Bronchial epithelial cell (primary cell): ENCODE results near the gene NUP62. TPM values are rescaled to one million over a fixed set of nuclear protein-coding genes. Genes with fewer than 3 reads are reported as not detected.
"Not testable (repeated sequence)": the region's sequence is repeated elsewhere in the genome, so short reads cannot be mapped to it uniquely, and the experiment has no call there.

Experiments used
- DNase-seq: peaks from one replicate; pipeline ENCODE4 v3.0.0-alpha.2; 2010; ENCODE audit warnings: low read depth
- FAIRE-seq: peaks from 2 replicates; lab custom pipeline; 2011; peaks lifted over from hg19 to GRCh38; lab: Jason Lieb, UNC
- H3K27me3 ChIP-seq: 2 replicates; pipeline ENCODE4 v1.5.1; 2011; ENCODE audit warnings: low read length; ENCODE audit not compliant: control insufficient read depth, insufficient read depth
- H3K36me3 ChIP-seq: 2 replicates; pipeline ENCODE4 v1.5.1; 2011; ENCODE audit warnings: low read length; ENCODE audit not compliant: control insufficient read depth, insufficient read depth
- H3K4me3 ChIP-seq: 2 replicates; pipeline ENCODE4 v1.5.1; 2011; ENCODE audit warnings: mild to moderate bottlenecking, low read depth, low read length, control low read depth
- CTCF ChIP-seq: IDR thresholded peaks from 2 replicates; pipeline ENCODE4 v1.5.1; 2011; ENCODE audit warnings: mild to moderate bottlenecking, moderate library complexity, low read length, control low read depth, inconsistent platforms; ENCODE audit not compliant: insufficient read depth, severe bottlenecking
- total RNA-seq: library from RNA; depleted of rRNA; stranded (reverse); fragments of >200 nt; gene quantifications from 2 replicates; pipeline ENCODE4 v1.2.1, GENCODE V29; 2014

Gene NUP62
- total RNA-seq, 1 donor from 2014 or later = 12.1 TPM

GRCh38 chr19:49973987-49974386 lies 44.7 kb upstream of the NUP62 start:
- no peak for TF ChIP-seq CTCF
- FAIRE-seq (no peak), DNase-seq (no peak)

GRCh38 chr19:49972841-49973240 lies 43.5 kb upstream of the NUP62 start:
- Histone ChIP-seq H3K27me3 (no peaks in the 10 kb centered on the region), H3K36me3 (no peaks in the 10 kb centered on the region), H3K4me3 (no peak overlapping the region)
- no peak for DNase-seq
- no peak for FAIRE-seq
- TF ChIP-seq CTCF = no peak

More at GRCh38 chr19:49973987-49974386, 44.7 kb upstream of the NUP62 start:
- H3K36me3 ChIP-seq = peaks cover 1% of the 10 kb centered on the region
- H3K27me3 ChIP-seq = no peaks in the 10 kb centered on the region
- H3K4me3 ChIP-seq = no peak overlapping the region

DNA sequence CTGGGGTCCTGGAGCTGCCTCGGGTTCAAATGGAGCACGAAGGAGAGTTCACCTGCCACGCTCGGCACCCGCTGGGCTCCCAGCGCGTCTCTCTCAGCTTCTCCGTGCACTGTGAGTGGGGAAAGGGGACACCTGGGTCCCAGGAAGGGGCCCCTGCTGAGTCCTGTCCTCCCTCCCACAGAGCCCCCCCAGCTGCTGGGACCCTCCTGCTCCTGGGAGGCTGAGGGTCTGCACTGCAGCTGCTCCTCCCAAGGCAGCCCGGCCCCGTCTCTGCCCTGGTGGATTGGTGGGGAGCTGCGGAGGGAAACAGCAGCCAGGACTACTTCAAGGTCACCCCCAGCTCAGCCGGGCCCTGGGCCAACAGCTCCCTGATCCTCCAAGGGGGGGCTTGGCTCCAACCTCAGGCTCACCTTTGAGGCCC lies 42.7 kb upstream of the NUP62 start:
- Histone ChIP-seq H3K27me3 (no peaks in the 10 kb centered on the region), H3K4me3 (no peak overlapping the region), H3K36me3 (no peaks in the 10 kb centered on the region)
- no peak for TF ChIP-seq CTCF
- FAIRE-seq (no peak), DNase-seq (no peak)

DNA sequence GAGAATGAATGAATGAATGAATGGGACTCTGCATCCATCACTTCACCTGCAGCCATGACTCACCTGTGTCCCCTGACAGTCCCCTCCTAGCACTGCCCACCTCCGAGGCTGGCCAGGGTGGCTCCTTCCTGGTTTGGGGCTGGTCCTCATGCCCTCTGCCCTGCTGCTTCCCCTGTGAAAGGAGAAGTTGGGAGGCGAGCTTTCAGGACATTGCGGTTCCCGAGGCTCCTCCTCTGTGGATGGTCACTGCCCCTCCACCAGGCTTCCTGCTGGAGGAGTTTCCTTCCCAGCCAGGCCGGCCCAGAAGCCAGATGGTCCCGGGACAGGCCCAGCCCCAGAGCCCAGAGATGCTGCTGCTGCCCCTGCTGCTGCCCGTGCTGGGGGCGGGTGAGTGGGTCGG lies 40.1 kb upstream of the NUP62 start:
- H3K36me3 ChIP-seq, FAIRE-seq: not testable (repeated sequence)

DNA sequence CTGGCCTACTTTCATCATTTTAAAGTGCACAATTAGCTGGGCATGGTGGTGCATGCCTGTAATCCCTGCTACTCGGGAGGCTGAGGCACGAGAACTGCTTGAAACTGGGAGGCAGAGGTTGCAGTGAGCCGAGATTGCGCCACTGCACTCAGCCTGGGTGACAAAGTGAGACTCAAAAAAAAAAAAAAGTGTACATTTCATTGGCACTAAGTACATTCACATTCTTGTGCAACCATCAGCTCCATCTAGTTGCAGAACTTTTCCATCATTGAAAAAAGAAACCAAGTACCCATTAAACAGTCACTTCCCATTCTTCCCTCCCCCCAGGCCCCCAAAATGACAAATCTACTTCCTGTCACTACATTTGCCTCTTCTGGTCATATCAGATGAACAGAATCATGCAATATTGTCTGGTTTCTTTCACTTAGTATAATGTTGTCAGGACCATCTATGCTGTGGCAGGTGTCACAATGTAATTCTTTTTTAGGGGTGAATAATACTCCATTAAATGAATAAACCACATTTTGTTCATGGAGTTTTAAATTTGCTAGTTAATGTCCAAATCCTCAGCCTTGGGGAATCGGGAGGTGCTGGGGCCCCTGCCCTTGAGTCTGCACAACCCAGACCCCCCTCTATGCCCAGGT lies 39.1 kb upstream of the NUP62 start:
- Histone ChIP-seq H3K27me3 (no peaks in the 10 kb centered on the region), H3K4me3 (no peak overlapping the region), H3K36me3 (no peaks in the 10 kb centered on the region)
- no peak for TF ChIP-seq CTCF
- DNase-seq (no peak), FAIRE-seq (no peak)

More for the DNA sequence above, 40.1 kb upstream of the NUP62 start:
- H3K27me3 ChIP-seq, H3K4me3 ChIP-seq, DNase-seq: not testable (repeated sequence)

- H3K36me3 ChIP-seq, DNase-seq, FAIRE-seq, H3K4me3 ChIP-seq, H3K27me3 ChIP-seq: not testable (repeated sequence)
Measured at GRCh38 chr19:49960980-49961379, 31.7 kb upstream of the NUP62 start, which contains the start of gene SIGLEC11. Gene SIGLEC11 (minus strand): TSS chr19:49961172. CDS start chr19:49961081, 91 bp downstream.

DNA sequence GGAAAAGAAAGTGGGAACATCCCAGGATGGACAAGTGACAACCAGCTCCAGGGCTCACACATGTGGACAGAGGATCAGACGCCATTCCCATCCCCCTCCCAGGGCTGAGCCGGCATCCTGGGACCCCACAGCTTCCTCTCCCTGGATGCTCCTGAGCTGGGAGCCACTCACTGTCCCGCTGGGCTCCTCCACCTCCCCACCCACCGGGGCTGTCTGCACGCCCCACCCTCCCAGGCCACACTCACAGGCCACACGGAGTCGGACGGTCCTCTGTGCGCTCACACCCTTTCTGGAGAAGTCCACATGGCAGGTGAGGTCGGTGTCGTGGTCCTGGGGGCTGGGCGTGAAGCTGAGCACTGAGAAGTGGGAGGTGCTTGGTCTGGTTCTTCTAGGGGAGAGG lies 30.6 kb upstream of the NUP62 start:
- H3K36me3 ChIP-seq, H3K27me3 ChIP-seq, DNase-seq, H3K4me3 ChIP-seq, FAIRE-seq: not testable (repeated sequence)

DNA sequence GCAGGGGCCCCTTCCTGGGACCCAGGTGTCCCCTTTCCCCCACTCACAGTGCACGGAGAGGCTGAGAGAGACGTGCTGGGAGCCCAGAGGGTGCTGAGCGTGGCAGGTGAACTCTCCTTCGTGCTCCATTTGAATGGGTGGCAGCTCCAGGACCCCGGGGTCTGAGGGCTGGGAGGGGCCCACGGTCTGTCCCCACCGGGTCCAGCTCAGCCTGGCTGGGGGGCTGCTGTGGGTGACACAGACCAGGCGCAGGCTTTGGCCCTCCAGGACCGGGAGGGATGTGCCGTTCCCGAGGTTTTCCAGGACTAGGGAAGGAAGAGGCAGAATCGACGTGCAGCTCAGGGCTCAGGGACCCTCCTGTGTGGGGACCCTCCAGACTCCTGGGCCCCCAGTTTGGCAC lies 29.3 kb upstream of the NUP62 start:
- not testable (repeated sequence) for H3K27me3 ChIP-seq, FAIRE-seq, DNase-seq, H3K36me3 ChIP-seq, H3K4me3 ChIP-seq

GRCh38 chr19:49958144-49958543 lies 28.8 kb upstream of the NUP62 start:
- H3K27me3 ChIP-seq, H3K4me3 ChIP-seq, FAIRE-seq, H3K36me3 ChIP-seq, DNase-seq: not testable (repeated sequence)
